SU-DHL-6 (cell line): ENCODE data around the gene BMP3.

ENCODE experiments used
- EZH2phosphoT487 ChIP-seq: fragments of 200-600 bp; sonication (generic), shearing (Covaris generic); conservative IDR thresholded peaks from 2 replicates; pipeline ENCODE4 v1.6.1; 2018; ENCODE audit warnings: mild to moderate bottlenecking, antibody characterized with exemption, low read length, moderate library complexity, mixed read lengths
- TF ChIP-seq, protein P1 (sequence below): fragments of 200-600 bp; sonication (generic); IDR thresholded peaks from one replicate; pipeline ENCODE4 v1.5.1; 2017; ENCODE audit warnings: antibody characterized with exemption, mild to moderate bottlenecking, low read length, moderate library complexity; ENCODE audit not compliant: insufficient read depth, poor library complexity, severe bottlenecking

DNA sequence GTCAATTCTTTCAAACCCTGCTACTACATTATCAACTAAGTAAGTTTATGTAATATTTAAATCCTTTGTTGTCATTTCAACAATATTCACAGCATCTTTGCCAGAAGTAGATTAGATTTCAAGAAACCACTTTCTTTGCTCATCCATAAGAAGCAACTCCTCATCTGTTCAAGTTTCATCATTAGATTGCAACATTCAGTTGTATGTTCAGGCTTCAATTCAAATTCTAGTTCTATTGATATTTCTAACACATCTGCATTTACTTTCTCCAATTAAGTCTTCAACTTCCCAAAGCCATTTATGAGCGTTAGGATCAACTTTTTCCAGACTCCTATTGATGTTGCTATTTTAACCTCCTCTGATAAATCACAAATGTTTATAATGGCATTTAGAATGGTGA lies 66.1 kb downstream of the BMP3 start:
- TF ChIP-seq, protein P1, sequence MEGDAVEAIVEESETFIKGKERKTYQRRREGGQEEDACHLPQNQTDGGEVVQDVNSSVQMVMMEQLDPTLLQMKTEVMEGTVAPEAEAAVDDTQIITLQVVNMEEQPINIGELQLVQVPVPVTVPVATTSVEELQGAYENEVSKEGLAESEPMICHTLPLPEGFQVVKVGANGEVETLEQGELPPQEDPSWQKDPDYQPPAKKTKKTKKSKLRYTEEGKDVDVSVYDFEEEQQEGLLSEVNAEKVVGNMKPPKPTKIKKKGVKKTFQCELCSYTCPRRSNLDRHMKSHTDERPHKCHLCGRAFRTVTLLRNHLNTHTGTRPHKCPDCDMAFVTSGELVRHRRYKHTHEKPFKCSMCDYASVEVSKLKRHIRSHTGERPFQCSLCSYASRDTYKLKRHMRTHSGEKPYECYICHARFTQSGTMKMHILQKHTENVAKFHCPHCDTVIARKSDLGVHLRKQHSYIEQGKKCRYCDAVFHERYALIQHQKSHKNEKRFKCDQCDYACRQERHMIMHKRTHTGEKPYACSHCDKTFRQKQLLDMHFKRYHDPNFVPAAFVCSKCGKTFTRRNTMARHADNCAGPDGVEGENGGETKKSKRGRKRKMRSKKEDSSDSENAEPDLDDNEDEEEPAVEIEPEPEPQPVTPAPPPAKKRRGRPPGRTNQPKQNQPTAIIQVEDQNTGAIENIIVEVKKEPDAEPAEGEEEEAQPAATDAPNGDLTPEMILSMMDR: no peak
- no peak for TF ChIP-seq EZH2phosphoT487
